Measurements from ENCODE around the gene ZNF532.

Gene ZNF532

GRCh38 chr18:58966704-58967103 is 102.0 kb downstream of the ZNF532 start:
- no peaks in the 10 kb centered on the region for H3K9me3 ChIP-seq (ENCODE audit: insufficient read depth, low read length, severe bottlenecking)
- H3K4me2 ChIP-seq (ENCODE audit: insufficient read depth, low read length), result no peak overlapping the region
- H3K27me3 ChIP-seq (ENCODE audit: insufficient read depth, low read length, poor library complexity), result peaks cover 11% of the 10 kb centered on the region
- H4K20me1 ChIP-seq (ENCODE audit: insufficient read depth, low read length), result no peaks in the 10 kb centered on the region
- TF ChIP-seq EZH2 (IDR thresholded peaks at IDR 0.05; ENCODE audit: borderline replicate concordance, low read depth, low read length, severe bottlenecking) (no peak), CTCF (IDR thresholded peaks at IDR 0.05; ENCODE audit: borderline replicate concordance, extremely low read depth, low read length, poor library complexity, severe bottlenecking) (no peak)
- no peak overlapping the region for H3K27ac ChIP-seq (ENCODE audit: low read length)
- H3K79me2 ChIP-seq (ENCODE audit: insufficient read depth, low read length), result no peaks in the 10 kb centered on the region
- H3K36me3 ChIP-seq (ENCODE audit: insufficient read depth, low read length), result no peaks in the 10 kb centered on the region
- no peak overlapping the region for H3K4me3 ChIP-seq (ENCODE audit: low read depth in 1 of 2, low read length in 2 of 2)
- ATAC-seq (ENCODE audit: insufficient read depth, low read depth) (no peak), DNase-seq (no peak)
- H2AFZ ChIP-seq (ENCODE audit: low read depth, low read length), result no peak overlapping the region
- H3K9ac ChIP-seq (ENCODE audit: low read depth, low read length), result no peak overlapping the region
- H3K4me1 ChIP-seq (ENCODE audit: insufficient read depth, low read length), result no peaks in the 10 kb centered on the region

GRCh38 chr18:58967751-58968254 is 103.1 kb downstream of the ZNF532 start:
- Histone ChIP-seq H4K20me1 (ENCODE audit: insufficient read depth, low read length) (no peaks in the 10 kb centered on the region), H3K9ac (ENCODE audit: low read depth, low read length) (no peak overlapping the region), H3K4me3 (ENCODE audit: low read depth in 1 of 2, low read length in 2 of 2) (no peak overlapping the region), H3K27ac (ENCODE audit: low read length) (no peak overlapping the region), H2AFZ (ENCODE audit: low read depth, low read length) (no peak overlapping the region), H3K79me2 (ENCODE audit: insufficient read depth, low read length) (no peaks in the 10 kb centered on the region), H3K36me3 (ENCODE audit: insufficient read depth, low read length) (no peaks in the 10 kb centered on the region), H3K4me2 (ENCODE audit: insufficient read depth, low read length) (no peak overlapping the region), H3K27me3 (ENCODE audit: insufficient read depth, low read length, poor library complexity) (peaks cover 11% of the 10 kb centered on the region), H3K4me1 (ENCODE audit: insufficient read depth, low read length) (no peaks in the 10 kb centered on the region), H3K9me3 (ENCODE audit: insufficient read depth, low read length, severe bottlenecking) (no peaks in the 10 kb centered on the region)
- ATAC-seq (ENCODE audit: insufficient read depth, low read depth) (no peak), DNase-seq (no peak)
- TF ChIP-seq CTCF (IDR thresholded peaks at IDR 0.05; ENCODE audit: borderline replicate concordance, extremely low read depth, low read length, poor library complexity, severe bottlenecking), result no peak
- TF ChIP-seq EZH2 (IDR thresholded peaks at IDR 0.05; ENCODE audit: borderline replicate concordance, low read depth, low read length, severe bottlenecking), result no peak

- TF ChIP-seq CTCF (IDR thresholded peaks at IDR 0.05; ENCODE audit: borderline replicate concordance, extremely low read depth, low read length, poor library complexity, severe bottlenecking), result no peak
- TF ChIP-seq EZH2 (IDR thresholded peaks at IDR 0.05; ENCODE audit: borderline replicate concordance, low read depth, low read length, severe bottlenecking), result no peak
- H2AFZ ChIP-seq (ENCODE audit: low read depth, low read length), result no peak overlapping the region
- no peak overlapping the region for H3K9ac ChIP-seq (ENCODE audit: low read depth, low read length)
- ATAC-seq (ENCODE audit: insufficient read depth, low read depth) (no peak), DNase-seq (no peak)
- no peaks in the 10 kb centered on the region for H3K9me3 ChIP-seq (ENCODE audit: insufficient read depth, low read length, severe bottlenecking)
- no peaks in the 10 kb centered on the region for H3K79me2 ChIP-seq (ENCODE audit: insufficient read depth, low read length)
- H3K4me3 ChIP-seq (ENCODE audit: low read depth in 1 of 2, low read length in 2 of 2), result no peak overlapping the region
- H3K36me3 ChIP-seq (ENCODE audit: insufficient read depth, low read length), result no peaks in the 10 kb centered on the region
- H3K4me1 ChIP-seq (ENCODE audit: insufficient read depth, low read length), result no peaks in the 10 kb centered on the region
- no peak overlapping the region for H3K27ac ChIP-seq (ENCODE audit: low read length)
- H4K20me1 ChIP-seq (ENCODE audit: insufficient read depth, low read length), result no peaks in the 10 kb centered on the region
- H3K27me3 ChIP-seq (ENCODE audit: insufficient read depth, low read length, poor library complexity), result peaks cover 14% of the 10 kb centered on the region
- no peak overlapping the region for H3K4me2 ChIP-seq (ENCODE audit: insufficient read depth, low read length)
Measured at GRCh38 chr18:58970943-58971790, 106.5 kb downstream of the ZNF532 start.

All from DND-41 (cell line).